H1 (cell line): ENCODE data around the gene ASIP. TPM values are rescaled to one million over a fixed set of nuclear protein-coding genes. Genes with fewer than 3 reads are reported as not detected.

ENCODE experiments used
- CHD1 ChIP-seq: IDR thresholded peaks from 2 replicates; pipeline ENCODE4 v1.6.1; 2012; ENCODE audit warnings: low read depth, low read length, improper control_type of control experiment
- CHD7 ChIP-seq: fragments of 300-600 bp; sonication (generic); IDR thresholded peaks from 2 replicates; pipeline ENCODE4 v1.7.1; 2012; ENCODE audit warnings: low read length, moderate library complexity, mild to moderate bottlenecking, inconsistent platforms; ENCODE audit not compliant: insufficient replicate concordance
- KDM1A ChIP-seq: fragments of 200-600, 300-600 bp; sonication (generic); IDR thresholded peaks from 2 replicates; pipeline ENCODE4 v1.7.1; 2016; ENCODE audit warnings: mild to moderate bottlenecking, low read length, borderline replicate concordance
- polyA plus RNA-seq, 7 experiments: library from polyadenylated mRNA; depleted of rRNA in 3 of 7; stranded (reverse) in 5 of 7; unstranded in 2 of 7; fragments of >200 nt in 5 of 7; fragments of 200-250 nt in 2 of 7; gene quantifications; 1 replicate in 5 of 7; 2 replicates in 1 of 7; 4 replicates in 1 of 7; pipeline versions ENCODE4 v1.2.1 to v1.2.3, GENCODE V29; 2011 to 2013; ENCODE audit warnings: missing spikeins in 2 of 7, mixed read lengths in 2 of 7
- total RNA-seq: library from RNA; stranded (reverse); fragmentation: NEBNext Ultra II Directional; extraction: Animal tissue kit (Norgen Biotek cat#: 25700); gene quantifications from 2 replicates; pipeline ENCODE4 v1.2.1, GENCODE V29; 2021

ASIP gene
- total and polyA plus RNA-seq, 2 of the 8 experiments (the other 6 are each of a cell fraction or from before 2014, with no cell fraction given), result not detected

DNA sequence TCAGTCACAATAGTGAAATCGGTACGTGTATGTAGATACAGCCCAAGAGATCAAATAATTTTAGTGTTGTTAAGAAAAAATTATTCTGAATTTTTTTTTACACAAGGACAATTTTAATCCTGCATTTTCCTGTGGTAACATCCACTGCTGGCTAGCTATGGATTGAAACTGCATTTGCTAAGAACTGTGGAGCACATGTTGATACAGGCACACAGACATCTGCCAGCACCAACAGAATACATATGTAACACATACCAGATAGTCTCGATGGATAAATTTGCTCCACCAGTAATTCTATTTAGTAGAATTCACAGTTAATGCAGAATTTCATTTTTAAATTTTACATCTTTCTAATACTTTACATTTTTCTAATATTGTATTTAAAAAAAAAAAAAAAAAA, 2.2 kb downstream of the ASIP start (continued):
- TF ChIP-seq CHD1 (no peak), KDM1A (no peak), CHD7 (no peak)
